ENCODE measurements around the gene LAMC2.

GRCh38 chr1:183267646-183268431, 81.8 kb downstream of the LAMC2 start:
- TF ChIP-seq, protein P1, sequence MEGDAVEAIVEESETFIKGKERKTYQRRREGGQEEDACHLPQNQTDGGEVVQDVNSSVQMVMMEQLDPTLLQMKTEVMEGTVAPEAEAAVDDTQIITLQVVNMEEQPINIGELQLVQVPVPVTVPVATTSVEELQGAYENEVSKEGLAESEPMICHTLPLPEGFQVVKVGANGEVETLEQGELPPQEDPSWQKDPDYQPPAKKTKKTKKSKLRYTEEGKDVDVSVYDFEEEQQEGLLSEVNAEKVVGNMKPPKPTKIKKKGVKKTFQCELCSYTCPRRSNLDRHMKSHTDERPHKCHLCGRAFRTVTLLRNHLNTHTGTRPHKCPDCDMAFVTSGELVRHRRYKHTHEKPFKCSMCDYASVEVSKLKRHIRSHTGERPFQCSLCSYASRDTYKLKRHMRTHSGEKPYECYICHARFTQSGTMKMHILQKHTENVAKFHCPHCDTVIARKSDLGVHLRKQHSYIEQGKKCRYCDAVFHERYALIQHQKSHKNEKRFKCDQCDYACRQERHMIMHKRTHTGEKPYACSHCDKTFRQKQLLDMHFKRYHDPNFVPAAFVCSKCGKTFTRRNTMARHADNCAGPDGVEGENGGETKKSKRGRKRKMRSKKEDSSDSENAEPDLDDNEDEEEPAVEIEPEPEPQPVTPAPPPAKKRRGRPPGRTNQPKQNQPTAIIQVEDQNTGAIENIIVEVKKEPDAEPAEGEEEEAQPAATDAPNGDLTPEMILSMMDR (conservative IDR thresholded peaks at IDR 0.05; ENCODE audit: low read depth, low read length) = no peak
- no peak for TF ChIP-seq EZH2 (IDR thresholded peaks at IDR 0.05; ENCODE audit: borderline replicate concordance, low read depth, low read length, poor library complexity, severe bottlenecking)

Measured in A673 (cell line).